ENCODE data around the gene NRXN3.

The NRXN3 gene

DNA sequence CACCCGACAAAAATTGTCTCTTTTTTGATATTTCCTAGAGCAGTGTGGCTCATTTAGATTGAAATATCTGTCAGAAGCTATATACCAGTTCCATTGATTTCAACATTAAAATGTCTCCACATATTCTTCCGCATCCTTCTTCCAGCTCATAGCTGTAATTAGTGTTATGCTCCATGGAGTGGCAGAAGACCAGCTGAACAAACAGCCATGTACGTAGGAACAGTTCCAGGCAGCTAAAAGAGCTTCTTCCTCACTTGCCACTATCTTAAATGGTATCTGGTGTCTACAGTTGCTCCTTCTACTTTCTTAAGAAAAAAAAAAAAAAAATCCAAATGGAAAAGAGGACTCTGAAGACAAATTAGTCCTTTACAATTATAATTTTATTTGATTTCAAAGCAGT is 1193.1 kb downstream of the NRXN3 start:
- DNase-seq (ENCODE audit: low spot score) = no peak

DNA sequence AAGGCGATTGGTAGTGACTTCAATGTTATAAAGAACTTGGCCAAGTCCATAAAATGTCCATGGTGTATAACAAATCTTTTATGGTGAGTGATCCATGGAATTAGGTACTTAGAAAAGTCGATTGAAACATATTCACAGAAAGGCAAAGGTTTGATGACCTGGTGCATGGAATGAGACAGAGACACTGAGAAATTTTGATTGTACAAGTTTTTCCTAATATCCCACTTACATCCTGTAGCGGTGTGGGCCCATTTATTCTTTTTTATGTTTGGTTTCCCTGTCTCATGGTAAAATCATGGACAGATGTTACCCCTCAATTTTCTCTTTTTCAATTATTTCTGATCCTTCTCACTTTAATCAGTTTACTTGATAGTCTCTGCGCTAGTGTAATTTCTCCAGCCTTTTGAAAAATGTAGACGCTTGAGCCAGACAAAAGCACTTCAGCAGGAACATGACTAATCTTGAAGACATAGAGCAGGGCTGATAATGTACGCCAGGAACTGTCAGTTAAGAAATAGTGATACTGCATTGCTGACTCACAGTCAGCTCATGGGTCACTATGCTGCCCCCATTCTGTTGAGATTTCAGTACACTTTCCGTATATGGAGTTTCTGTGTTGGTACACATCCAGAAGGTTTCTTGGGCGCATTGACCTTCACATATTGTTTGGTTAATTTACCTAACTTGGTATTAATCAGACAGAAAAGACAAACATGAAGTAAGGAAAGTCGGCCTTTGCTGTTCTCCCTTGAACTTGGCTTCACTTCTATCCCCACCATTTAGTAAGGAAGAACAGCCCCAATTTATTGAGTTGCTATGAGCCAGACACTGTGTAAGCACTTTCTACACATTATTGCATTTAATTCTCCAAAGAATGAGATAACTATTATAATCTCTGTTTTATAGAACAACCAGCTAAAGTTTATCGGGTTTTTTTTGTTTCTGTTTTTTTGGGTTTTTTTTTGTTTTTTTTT is 1199.5 kb downstream of the NRXN3 start:
- DNase-seq (ENCODE audit: low spot score) = peak; percentile 5

- DNase-seq (ENCODE audit: low spot score) = no peak
Observed at GRCh38 chr14:79370969-79371368, 1200.8 kb downstream of the NRXN3 start.

- DNase-seq (ENCODE audit: low spot score) = no peak
Observed at GRCh38 chr14:79373451-79373850, 1203.3 kb downstream of the NRXN3 start.

DNA sequence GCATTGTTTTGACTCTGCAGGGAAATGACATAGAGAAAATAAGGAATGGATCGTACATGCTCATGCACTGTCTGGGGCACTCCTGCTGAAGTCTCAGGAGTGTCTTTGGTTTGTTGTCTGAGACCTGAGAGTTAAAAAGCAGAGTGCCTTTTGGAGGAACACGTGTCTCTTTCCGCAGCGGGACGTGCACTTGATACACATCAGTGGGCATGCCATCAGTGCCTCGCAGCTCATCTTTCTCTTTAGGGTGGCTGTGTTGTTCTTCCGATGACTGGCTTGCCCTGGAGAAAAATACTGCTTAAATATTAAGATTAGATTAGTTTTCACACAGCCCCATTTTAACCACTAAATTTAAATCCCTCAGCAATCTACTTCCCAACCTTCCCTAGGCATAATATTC is 1205.2 kb downstream of the NRXN3 start:
- DNase-seq (ENCODE audit: low spot score) = no peak

DNA sequence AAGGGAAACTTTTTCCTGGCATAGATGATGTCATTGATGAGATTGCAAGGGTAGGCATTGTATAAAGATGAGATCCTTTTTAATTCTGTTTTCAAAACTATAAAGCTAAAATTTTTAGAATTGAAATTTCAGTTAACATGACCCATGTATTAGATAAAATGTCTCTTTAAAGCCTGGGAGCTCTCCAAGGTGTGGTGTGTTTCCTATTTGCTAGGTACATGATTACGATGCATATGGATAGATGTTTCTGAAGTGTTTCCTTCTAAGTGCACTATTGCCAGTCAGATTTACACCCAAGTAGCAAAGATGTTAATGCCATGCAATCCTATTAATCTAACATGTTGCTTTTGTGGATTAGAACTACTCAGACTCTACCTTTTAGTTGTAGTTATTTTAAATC is 1206.4 kb downstream of the NRXN3 start:
- DNase-seq (ENCODE audit: low spot score) = no peak

DNA sequence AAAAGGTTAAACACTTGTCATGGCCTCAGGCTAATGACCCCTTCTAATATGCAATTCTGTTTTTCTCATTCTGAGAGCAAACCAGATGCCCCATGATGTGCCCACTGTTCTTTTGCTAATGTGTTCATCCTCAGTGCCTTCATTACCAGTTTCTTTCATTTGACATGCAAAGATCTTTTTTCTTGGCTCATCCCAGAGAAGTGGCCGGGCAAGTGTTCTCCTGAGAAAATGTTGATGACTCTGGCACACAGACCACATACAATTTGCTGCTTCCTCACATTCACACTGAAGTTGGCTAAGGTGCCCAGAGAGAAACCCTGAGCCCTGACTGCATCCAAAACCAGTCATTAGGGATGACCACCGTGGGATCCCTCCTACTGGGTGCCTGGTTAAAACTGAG is 1207.8 kb downstream of the NRXN3 start:
- no peak for DNase-seq (ENCODE audit: low spot score)

- no peak for DNase-seq (ENCODE audit: low spot score)
Observed at GRCh38 chr14:79379266-79379665, 1209.1 kb downstream of the NRXN3 start.

- DNase-seq (ENCODE audit: low spot score) = no peak
Observed at GRCh38 chr14:79383031-79383430, 1212.9 kb downstream of the NRXN3 start.

GRCh38 chr14:79383475-79383874 is 1213.3 kb downstream of the NRXN3 start:
- no peak for DNase-seq (ENCODE audit: low spot score)

GRCh38 chr14:79395061-79395460 is 1224.9 kb downstream of the NRXN3 start:
- no peak for DNase-seq (ENCODE audit: low spot score)

- DNase-seq (ENCODE audit: low spot score) = no peak
Observed at GRCh38 chr14:79404874-79405511, 1234.8 kb downstream of the NRXN3 start.

GRCh38 chr14:79405512-79405910 is 1235.3 kb downstream of the NRXN3 start:
- DNase-seq (ENCODE audit: low spot score) = no peak

DNA sequence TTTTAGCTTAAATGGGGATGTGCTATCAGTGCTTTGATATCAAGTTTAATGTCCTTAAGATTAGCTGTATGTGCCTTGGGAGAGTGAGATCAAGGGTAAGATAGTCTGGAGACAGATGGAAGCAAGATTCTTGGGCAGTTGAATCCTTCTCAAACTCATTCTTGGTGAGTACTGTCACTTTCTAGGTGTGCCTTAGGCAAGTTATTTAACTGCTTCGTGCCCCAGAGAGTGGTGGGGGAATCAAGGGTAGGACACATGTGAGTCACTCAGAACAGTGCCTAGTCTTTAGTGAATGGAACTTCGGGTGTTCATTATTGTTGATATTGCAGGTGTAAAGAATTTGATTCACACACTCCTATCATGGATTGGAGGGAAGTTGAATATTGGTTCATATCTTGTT is 1237.4 kb downstream of the NRXN3 start:
- DNase-seq (ENCODE audit: low spot score) = no peak

DNA sequence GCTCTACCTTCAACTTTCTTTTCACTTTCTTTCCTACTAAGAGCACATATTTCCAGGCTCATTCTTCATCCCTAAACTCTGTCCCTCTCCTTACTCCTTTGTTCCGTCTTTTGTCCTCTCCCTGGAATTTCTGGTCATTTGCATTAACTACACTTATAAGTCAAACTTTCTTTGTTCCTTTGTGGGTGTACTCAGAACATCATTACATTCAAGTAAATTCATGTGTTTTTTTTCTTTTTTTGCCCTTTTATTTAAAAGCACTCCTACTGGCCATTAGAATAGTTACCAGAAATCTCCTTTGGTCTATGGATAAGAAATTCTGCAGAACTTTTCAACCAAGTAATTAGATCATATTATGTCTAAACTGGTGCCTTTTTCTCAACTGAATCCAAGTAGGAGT is 1238.5 kb downstream of the NRXN3 start:
- no peak for DNase-seq (ENCODE audit: low spot score)

- no peak for DNase-seq (ENCODE audit: low spot score)
Observed at GRCh38 chr14:79411403-79412174, 1241.4 kb downstream of the NRXN3 start.

DNA sequence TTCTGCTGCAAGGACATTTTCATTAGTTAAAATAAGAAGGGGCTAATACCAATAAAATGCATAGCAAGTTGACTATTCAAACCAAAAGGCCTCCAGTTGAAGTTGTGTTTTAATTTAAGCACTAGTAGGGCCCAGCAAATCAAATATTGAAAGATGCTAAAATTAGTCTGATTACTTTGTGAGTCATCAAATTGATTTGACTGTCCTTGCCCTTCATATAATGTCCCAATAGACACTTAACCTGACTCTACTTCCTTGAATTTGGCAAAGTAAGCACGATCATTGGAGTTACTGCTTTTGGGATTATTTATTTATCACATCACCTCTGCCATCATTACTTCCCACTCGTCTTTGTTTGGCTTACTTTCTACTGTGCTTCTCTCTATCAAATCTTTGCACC is 1242.6 kb downstream of the NRXN3 start:
- DNase-seq (ENCODE audit: low spot score) = no peak

DNA sequence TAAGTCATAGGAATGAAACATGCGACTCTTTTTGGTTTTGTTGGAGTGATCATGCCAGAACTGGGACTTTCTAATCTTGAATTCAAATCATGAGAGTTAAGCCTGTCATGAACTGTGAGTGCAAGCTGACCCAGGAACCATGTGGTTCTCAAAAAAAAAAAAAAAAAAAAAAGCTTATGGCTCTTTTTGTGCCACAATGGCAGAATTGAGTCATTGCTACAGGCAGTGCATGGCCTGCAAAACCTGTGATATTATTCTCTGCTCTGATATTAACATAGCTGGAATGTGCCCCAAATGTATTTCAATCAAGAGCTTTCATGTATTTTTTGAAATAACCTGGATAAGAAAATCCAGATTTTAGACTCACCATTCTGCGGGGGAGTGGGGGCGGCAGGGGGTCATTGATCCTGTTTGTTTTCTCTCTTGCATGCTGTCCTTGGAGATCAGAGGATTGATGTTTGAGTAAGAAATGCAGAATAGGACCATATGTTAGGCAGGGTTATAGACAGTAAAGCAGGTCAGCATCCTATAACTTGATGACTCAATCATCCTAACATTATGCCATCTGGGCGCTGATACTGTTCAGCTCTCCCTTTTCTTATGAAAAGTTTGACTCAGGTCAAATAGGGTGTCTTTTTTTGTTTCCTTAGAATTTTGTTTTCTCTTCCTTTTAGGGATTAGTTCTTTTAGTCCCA is 1243.7 kb downstream of the NRXN3 start:
- DNase-seq (ENCODE audit: low spot score) = no peak

GRCh38 chr14:79415726-79416125 is 1245.6 kb downstream of the NRXN3 start:
- DNase-seq (ENCODE audit: low spot score) = no peak

- no peak for DNase-seq (ENCODE audit: low spot score)
Observed at GRCh38 chr14:79417961-79418360, 1247.8 kb downstream of the NRXN3 start.

DNA sequence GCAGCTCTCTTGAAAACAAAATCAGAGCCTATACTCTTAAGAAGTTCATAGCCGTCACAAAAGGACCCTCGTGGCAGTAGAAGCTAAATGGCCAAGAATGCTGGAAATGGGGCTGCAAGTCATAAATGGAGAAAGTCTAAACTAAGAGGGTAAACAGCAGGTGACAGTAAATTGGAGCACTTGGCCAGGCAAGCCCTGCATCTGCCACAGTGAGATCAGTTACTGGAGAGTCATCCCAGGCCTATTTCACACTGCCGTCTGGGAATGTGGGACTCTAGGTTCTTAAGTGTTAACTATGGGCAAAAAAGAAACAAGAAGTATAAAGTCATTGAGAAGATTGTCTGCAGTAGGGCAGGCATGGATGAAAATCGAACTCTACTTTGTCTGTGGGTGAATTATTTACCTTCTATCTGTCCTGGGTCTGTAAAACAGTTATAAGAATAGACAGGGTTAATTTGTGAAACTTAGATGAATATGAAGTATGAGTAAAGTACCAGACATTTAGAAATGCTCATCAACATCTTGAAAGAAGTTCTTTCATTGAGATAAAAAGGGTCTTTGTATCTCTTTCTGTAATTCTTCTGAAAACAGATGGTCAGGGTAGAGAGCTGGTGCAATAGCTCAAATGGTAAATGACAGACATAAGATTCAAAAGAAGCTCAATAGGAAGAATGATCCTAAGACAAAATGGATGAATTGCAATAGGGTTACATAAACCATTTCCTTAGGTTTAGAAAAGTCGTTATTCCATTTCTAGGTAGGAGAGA is 1248.7 kb downstream of the NRXN3 start:
- no peak for DNase-seq (ENCODE audit: low spot score)
